ENCODE measurements around the gene BRAF.

- TF ChIP-seq CTCF (IDR thresholded peaks at IDR 0.05 in 2 of 3, conservative IDR thresholded peaks at IDR 0.05 in 1 of 3; ENCODE audit: borderline replicate concordance in 1 of 3, insufficient read depth in 1 of 3, low read depth in 2 of 3, low read length in 2 of 3) (no peak), REST (IDR thresholded peaks at IDR 0.05; ENCODE audit: low read depth) (no peak), CEBPB (IDR thresholded peaks at IDR 0.05; ENCODE audit: low read depth) (no peak), POLR2A (IDR thresholded peaks at IDR 0.05; ENCODE audit: borderline replicate concordance, extremely low read depth, insufficient read depth, insufficient read length) (no peak), RAD21 (IDR thresholded peaks at IDR 0.05; ENCODE audit: low read depth) (no peak), SP1 (IDR thresholded peaks at IDR 0.05; ENCODE audit: low read depth) (no peak)
Measured at GRCh38 chr7:140899883-140900282, 24.8 kb downstream of the BRAF start.

Data from HCT116 (cell line).